ENCODE results near the gene ERF. TPM values are rescaled to one million over a fixed set of nuclear protein-coding genes. Genes with fewer than 3 reads are reported as not detected.

Gene ERF
- polyA plus RNA-seq, 2 of the 4 experiments (the other 2 are of a cell fraction): 103 to 120 TPM

DNA sequence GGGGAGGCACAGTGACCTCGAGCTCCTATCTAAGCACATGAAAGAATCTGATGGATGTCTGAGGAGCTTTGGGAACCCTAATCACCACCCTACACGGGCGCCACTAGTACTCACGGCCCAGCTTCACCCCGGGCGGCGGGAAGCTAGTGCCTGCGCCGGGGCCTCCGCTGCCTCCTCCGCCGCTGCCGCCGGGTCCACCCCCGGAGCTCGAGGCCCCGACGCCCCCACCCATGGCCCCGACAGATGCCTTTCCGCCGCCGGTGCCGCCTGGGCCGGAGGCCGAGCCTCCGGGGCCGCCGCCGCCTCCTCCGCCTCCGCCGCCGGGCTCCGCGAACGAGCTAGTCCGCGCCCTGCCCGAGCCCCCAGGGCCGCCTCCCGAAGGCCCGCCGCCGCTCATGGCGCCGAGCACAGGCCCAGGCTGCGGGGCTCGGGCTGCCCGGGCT lies 12.8 kb downstream of the ERF start:
- POLR2A ChIA-PET: interaction anchor here (0.5 to 3.9 kb wide), 18 partner anchors 8 to 1776 kb away, joined by 3 to 56 read pairs (median 9); partner anchors contain the start of genes BLVRB, CIC, ERF and PAFAH1B3
- Histone ChIP-seq H3K4me2 (peak overlapping the region; percentile 84), H3K27ac (peak overlapping the region; percentile 87 to 90), H3K9me3 (no peaks in the 10 kb centered on the region), H3K4me3 (peak overlapping the region; percentile 65), H3K4me1 (peaks cover 35% of the 10 kb centered on the region)
- CTCF ChIA-PET: interaction anchor here (0.9 to 21.7 kb wide), 15 partner anchors 7 to 197 kb away, joined by 3 to 616 read pairs (median 8); partner anchors contain the start of genes CIC, ERF, PAFAH1B3 and POU2F2
- DNase-seq (ENCODE audit: low read depth in 1 of 2, low spot score in 1 of 2) (no peak), FAIRE-seq (no peak), ATAC-seq (peak in 1 of 2 experiments; percentile 0; a peak in 2 of 6 replicates)
- TF ChIP-seq JUN (IDR thresholded peaks at IDR 0.05): peak in 1 of 2 experiments; percentile 56; a peak in 2 of 5 replicates
- TF ChIP-seq HDAC2 (IDR thresholded peaks at IDR 0.05): no peak
- TF ChIP-seq PHF8 (IDR thresholded peaks at IDR 0.05; ENCODE audit: borderline replicate concordance, low read depth): peak; percentile 62; the same call in 1 of the 2 replicates
- peak; percentile 78; the same call in 1 of the 2 replicates for TF ChIP-seq TP53 (CRISPR knock-in tag; IDR thresholded peaks at IDR 0.05)
- under 1% methylated on average over 31 of the region's 49 CpGs for WGBS (ENCODE audit: missing lambda C conversion rate)

DNA sequence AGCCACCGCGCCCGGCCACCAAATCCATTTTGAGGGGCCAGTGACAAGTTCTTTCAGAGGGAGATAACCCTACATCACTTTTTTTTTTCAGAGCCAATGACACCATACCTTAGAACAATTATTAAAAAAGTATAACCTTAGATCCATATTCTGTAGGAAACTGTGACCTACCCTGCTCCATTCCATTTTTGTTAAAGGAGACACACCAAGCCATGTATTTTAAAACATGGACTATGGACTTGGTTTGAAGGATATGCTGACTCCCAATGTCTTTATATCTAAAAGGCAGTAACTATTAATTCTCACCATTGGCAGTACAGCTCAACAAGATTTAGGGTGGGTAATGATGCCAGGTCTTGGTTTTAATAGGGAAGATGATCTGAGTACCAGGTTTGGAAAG lies 13.6 kb downstream of the ERF start:
- TF ChIP-seq, protein P1, sequence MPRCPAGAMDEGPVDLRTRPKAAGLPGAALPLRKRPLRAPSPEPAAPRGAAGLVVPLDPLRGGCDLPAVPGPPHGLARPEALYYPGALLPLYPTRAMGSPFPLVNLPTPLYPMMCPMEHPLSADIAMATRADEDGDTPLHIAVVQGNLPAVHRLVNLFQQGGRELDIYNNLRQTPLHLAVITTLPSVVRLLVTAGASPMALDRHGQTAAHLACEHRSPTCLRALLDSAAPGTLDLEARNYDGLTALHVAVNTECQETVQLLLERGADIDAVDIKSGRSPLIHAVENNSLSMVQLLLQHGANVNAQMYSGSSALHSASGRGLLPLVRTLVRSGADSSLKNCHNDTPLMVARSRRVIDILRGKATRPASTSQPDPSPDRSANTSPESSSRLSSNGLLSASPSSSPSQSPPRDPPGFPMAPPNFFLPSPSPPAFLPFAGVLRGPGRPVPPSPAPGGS (IDR thresholded peaks at IDR 0.05): no peak
- TF ChIP-seq TFCP2L1 (CRISPR knock-in tag; IDR thresholded peaks at IDR 0.05): no peak
- H3K4me2 ChIP-seq: peak overlapping the region; percentile 84
- peak overlapping the region; percentile 65 for H3K4me3 ChIP-seq
- no peak for ATAC-seq
- peak overlapping the region; percentile 87 to 90 for H3K27ac ChIP-seq
- no peak for DNase-seq (ENCODE audit: low read depth in 1 of 2, low spot score in 1 of 2)
- peaks cover 27% of the 10 kb centered on the region for H3K4me1 ChIP-seq
- FAIRE-seq: no peak
- no peaks in the 10 kb centered on the region for H3K9me3 ChIP-seq
- ChIA-PET POLR2A (interaction anchor here (2.7 to 3.9 kb wide), 2 partner anchors 8 to 39 kb away, joined by 26 to 56 read pairs; no protein-coding TSS in a partner anchor), CTCF (interaction anchor here (0.8 to 21.7 kb wide), 10 partner anchors 16 to 197 kb away, joined by 3 to 616 read pairs (median 68); partner anchors contain the start of genes CIC, PAFAH1B3, POU2F2 and PRR19)
- WGBS (ENCODE audit: missing lambda C conversion rate): 94% methylated on average over 3 of the region's 3 CpGs

DNA sequence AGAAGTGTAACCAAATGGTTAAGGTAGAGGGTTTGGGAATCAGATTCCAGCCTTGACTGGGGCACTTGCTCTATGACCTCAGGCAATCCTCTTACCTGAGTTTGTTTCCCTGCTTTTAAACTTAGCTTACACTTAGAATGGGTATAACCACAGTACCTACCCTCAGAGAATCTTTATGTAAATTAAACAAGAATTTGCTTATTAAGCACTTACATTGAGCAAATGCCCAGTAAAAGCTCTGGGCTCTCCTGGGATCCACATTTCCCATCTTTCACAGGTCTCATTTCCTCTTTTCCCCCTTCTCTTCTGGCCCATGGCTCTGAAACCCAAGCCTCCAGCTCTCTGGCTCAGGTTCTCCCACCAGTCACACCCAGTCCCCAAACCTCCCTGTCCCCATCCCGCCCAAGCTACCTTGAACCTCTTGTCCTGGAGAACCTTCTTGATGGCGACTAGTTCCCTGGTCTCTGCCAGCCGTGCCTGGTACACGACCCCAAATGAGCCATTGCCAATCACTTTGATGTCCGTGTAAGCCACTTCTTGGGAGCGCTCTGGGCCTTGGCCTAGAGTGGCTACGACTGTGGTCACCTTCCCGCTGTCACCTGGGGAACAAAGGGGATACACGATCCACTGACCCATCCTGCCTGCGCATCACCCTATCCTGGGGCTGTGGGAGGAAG lies 15.2 kb downstream of the ERF start:
- WGBS (ENCODE audit: missing lambda C conversion rate): 94% methylated on average over 10 of the region's 10 CpGs
- no peaks in the 10 kb centered on the region for H3K9me3 ChIP-seq
- H3K4me1 ChIP-seq: peaks cover 12% of the 10 kb centered on the region
- TF ChIP-seq JUNB (IDR thresholded peaks at IDR 0.05): no peak
- peak; percentile 88 for TF ChIP-seq MAFK (IDR thresholded peaks at IDR 0.05; ENCODE audit: partially characterized antibody)
- no peak overlapping the region for H3K27ac ChIP-seq
- H3K4me3 ChIP-seq: no peak overlapping the region
- no peak overlapping the region for H3K4me2 ChIP-seq
- ChIA-PET POLR2A (interaction anchor here (1.4 kb wide), 1 partner anchor 13 kb away, joined by 3 read pairs; no protein-coding TSS in a partner anchor), CTCF (interaction anchor here (0.6 to 21.7 kb wide), 13 partner anchors 8 to 161 kb away, joined by 3 to 616 read pairs (median 5); partner anchors contain the start of genes PAFAH1B3, POU2F2, PRR19 and ZNF526)
- ATAC-seq: no peak
- no peak for DNase-seq (ENCODE audit: low read depth in 1 of 2, low spot score in 1 of 2)
- FAIRE-seq: no peak

DNA sequence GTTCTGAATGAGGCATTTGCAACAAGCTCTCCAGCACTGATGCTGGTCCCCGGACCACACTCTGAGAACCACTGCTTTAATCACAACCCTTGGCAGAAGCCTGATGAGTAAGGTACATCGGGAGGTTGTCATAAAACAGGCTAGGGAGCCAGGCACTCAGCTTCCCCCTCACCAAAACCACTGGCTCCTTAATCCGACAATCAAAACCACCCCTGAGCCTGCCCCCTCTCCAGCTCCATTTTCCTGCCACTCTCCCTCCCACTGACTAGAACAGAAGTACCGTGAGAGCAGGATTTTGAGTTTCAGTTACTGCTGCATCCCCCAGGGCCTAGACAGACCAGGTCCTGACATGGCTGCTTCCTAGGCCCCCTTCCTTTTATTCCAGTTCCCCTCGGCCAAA lies 19.7 kb downstream of the ERF start:
- WGBS (ENCODE audit: missing lambda C conversion rate): 95% methylated on average over 5 of the region's 5 CpGs
- H3K4me3 ChIP-seq: no peak overlapping the region
- H3K9me3 ChIP-seq: no peaks in the 10 kb centered on the region
- TF ChIP-seq, protein P2, sequence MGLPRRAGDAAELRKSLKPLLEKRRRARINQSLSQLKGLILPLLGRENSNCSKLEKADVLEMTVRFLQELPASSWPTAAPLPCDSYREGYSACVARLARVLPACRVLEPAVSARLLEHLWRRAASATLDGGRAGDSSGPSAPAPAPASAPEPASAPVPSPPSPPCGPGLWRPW (IDR thresholded peaks at IDR 0.05): no peak
- no peak for TF ChIP-seq ZSCAN20 (CRISPR knock-in tag; IDR thresholded peaks at IDR 0.05)
- TF ChIP-seq PHF8 (IDR thresholded peaks at IDR 0.05; ENCODE audit: borderline replicate concordance, low read depth): no peak
- no peak for TF ChIP-seq RFX5 (IDR thresholded peaks at IDR 0.05)
- TF ChIP-seq ZNF302 (CRISPR knock-in tag; IDR thresholded peaks at IDR 0.05): no peak
- no peak for TF ChIP-seq RNF2 (IDR thresholded peaks at IDR 0.05; ENCODE audit: borderline replicate concordance, low read depth)
- TF ChIP-seq, protein P3, sequence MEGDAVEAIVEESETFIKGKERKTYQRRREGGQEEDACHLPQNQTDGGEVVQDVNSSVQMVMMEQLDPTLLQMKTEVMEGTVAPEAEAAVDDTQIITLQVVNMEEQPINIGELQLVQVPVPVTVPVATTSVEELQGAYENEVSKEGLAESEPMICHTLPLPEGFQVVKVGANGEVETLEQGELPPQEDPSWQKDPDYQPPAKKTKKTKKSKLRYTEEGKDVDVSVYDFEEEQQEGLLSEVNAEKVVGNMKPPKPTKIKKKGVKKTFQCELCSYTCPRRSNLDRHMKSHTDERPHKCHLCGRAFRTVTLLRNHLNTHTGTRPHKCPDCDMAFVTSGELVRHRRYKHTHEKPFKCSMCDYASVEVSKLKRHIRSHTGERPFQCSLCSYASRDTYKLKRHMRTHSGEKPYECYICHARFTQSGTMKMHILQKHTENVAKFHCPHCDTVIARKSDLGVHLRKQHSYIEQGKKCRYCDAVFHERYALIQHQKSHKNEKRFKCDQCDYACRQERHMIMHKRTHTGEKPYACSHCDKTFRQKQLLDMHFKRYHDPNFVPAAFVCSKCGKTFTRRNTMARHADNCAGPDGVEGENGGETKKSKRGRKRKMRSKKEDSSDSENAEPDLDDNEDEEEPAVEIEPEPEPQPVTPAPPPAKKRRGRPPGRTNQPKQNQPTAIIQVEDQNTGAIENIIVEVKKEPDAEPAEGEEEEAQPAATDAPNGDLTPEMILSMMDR (IDR thresholded peaks at IDR 0.05): no peak
- TF ChIP-seq TP53 (CRISPR knock-in tag; IDR thresholded peaks at IDR 0.05): no peak
- no peak for TF ChIP-seq GATA3 (IDR thresholded peaks at IDR 0.05; ENCODE audit: borderline replicate concordance)
- no peak for TF ChIP-seq FOSB (CRISPR knock-in tag; IDR thresholded peaks at IDR 0.05)
- no peak for TF ChIP-seq HOXB5 (CRISPR knock-in tag; IDR thresholded peaks at IDR 0.05)
- POLR2A ChIA-PET: interaction anchor here (1.4 kb wide), 1 partner anchor 16 kb away, joined by 3 read pairs; no protein-coding TSS in a partner anchor
- no peak overlapping the region for H3K27ac ChIP-seq
- DNase-seq (ENCODE audit: low read depth in 1 of 2, low spot score in 1 of 2) (no peak), FAIRE-seq (peak; percentile 49), ATAC-seq (no peak)
- peaks cover under 1% of the 10 kb centered on the region; the same call in 1 of the 3 replicates for H3K4me1 ChIP-seq
- CTCF ChIA-PET: interaction anchor here (0.7 to 21.7 kb wide), 15 partner anchors 9 to 165 kb away, joined by 3 to 616 read pairs (median 8); partner anchors contain the start of genes CNFN, GSK3A, PAFAH1B3 and POU2F2
- H3K4me2 ChIP-seq: no peak overlapping the region

Measured in A549 (cell line).